NCI-H748 (cell line): ENCODE results near the gene CLDND1.

Experiments used
- DNase-seq: peaks from one replicate; lab custom pipeline; 2025; ENCODE audit not compliant: unreplicated experiment; lab: John Stamatoyannopoulos, UW

CLDND1 gene

GRCh38 chr3:98551754-98552153 lies 29.1 kb upstream of the CLDND1 start:
- DNase-seq: no peak

- no peak for DNase-seq
Measured at GRCh38 chr3:98551236-98551635, 28.5 kb upstream of the CLDND1 start.

GRCh38 chr3:98550833-98551232 lies 28.1 kb upstream of the CLDND1 start:
- DNase-seq: no peak

- DNase-seq: no peak
Measured at GRCh38 chr3:98548544-98548943, 25.8 kb upstream of the CLDND1 start.

GRCh38 chr3:98545940-98546339 lies 23.2 kb upstream of the CLDND1 start:
- no peak for DNase-seq

- DNase-seq: no peak
Measured at GRCh38 chr3:98542623-98543022, 19.9 kb upstream of the CLDND1 start.

GRCh38 chr3:98541695-98542094 lies 19.0 kb upstream of the CLDND1 start:
- DNase-seq: no peak

- DNase-seq: no peak
Measured at GRCh38 chr3:98540346-98540745, 17.6 kb upstream of the CLDND1 start.

- DNase-seq: no peak
Measured at GRCh38 chr3:98536456-98537017, 13.8 kb upstream of the CLDND1 start.

GRCh38 chr3:98534734-98535133 lies 12.0 kb upstream of the CLDND1 start:
- DNase-seq: no peak

- DNase-seq: no peak
Measured at GRCh38 chr3:98534168-98534567, 11.5 kb upstream of the CLDND1 start.

- no peak for DNase-seq
Measured at GRCh38 chr3:98532709-98533571, 10.2 kb upstream of the CLDND1 start.

GRCh38 chr3:98532275-98532637 lies 9.6 kb upstream of the CLDND1 start:
- no peak for DNase-seq

GRCh38 chr3:98531622-98532274 lies 9.0 kb upstream of the CLDND1 start, which contains the start of gene GPR15:
GPR15 (plus strand) TSS chr3:98531978; CDS start chr3:98532034, 56 bp downstream.
- no peak for DNase-seq

GRCh38 chr3:98530676-98531075 lies 8.0 kb upstream of the CLDND1 start:
- DNase-seq: no peak

- no peak for DNase-seq
Measured at GRCh38 chr3:98529856-98530459, 7.3 kb upstream of the CLDND1 start.

GRCh38 chr3:98528474-98529346 lies 6.0 kb upstream of the CLDND1 start:
- DNase-seq: no peak

- DNase-seq: no peak
Measured at GRCh38 chr3:98525494-98525893, 2.8 kb upstream of the CLDND1 start.

GRCh38 chr3:98521897-98522543 lies 682 bp downstream of the CLDND1 start:
- DNase-seq: peak; percentile 48

GRCh38 chr3:98519351-98519750 lies 3.4 kb downstream of the CLDND1 start:
- no peak for DNase-seq
